Caco-2 (cell line): ENCODE data around the gene DDX31. TPM values are rescaled to one million over a fixed set of nuclear protein-coding genes. Genes with fewer than 3 reads are reported as not detected.

ENCODE experiments used
- BruUV-seq: library from RNA; stranded (reverse); fragments of 400-500 nt; replicated peaks from 2 replicates; lab custom pipeline; 2021; lab: Mats Ljungman, UMichigan
- CTCF ChIA-PET: fragments of 300-600 bp; sonication (Branson Sonifier 250); formaldehyde crosslinking; loops from one replicate; lab custom pipeline; 2022; ENCODE audit warnings: antibody characterized with exemption; lab: Charles Lee
- POLR2A ChIA-PET: fragments of 300-600 bp; sonication (Branson Sonifier 250); formaldehyde crosslinking; loops from one replicate; lab custom pipeline; 2022; ENCODE audit warnings: antibody characterized with exemption; lab: Charles Lee
- DNase-seq, 2 experiments: peaks; one replicate each; pipeline versions ENCODE4 v3.0.0 to v3.0.0-alpha.2; 2020 to 2022
- H3K27me3 ChIP-seq: replicated peaks from 2 replicates; pipeline ENCODE4 v1.6.0; 2011; ENCODE audit warnings: low read length; ENCODE audit not compliant: control insufficient read depth, insufficient read depth
- H3K36me3 ChIP-seq: 2 replicates; pipeline ENCODE4 v1.5.1; 2011; ENCODE audit warnings: low read length; ENCODE audit not compliant: control insufficient read depth, insufficient read depth
- H3K4me1 ChIP-seq: fragments of 250-450 bp; sonication (Bioruptor Pico); 2 replicates; pipeline ENCODE4 v1.5.1; 2020; ENCODE audit warnings: mild to moderate bottlenecking
- H3K4me3 ChIP-seq: 2 replicates; pipeline ENCODE4 v1.5.1; 2011; ENCODE audit warnings: low read depth, mild to moderate bottlenecking, control low read depth, low read length
- H3K9me3 ChIP-seq: fragments of 250-450 bp; sonication (Bioruptor Pico); 2 replicates; pipeline ENCODE4 v1.5.1; 2020; ENCODE audit warnings: mild to moderate bottlenecking, moderate library complexity
- H3K27ac Mint-ChIP-seq: one replicate; pipeline ENCODE4 v1.8.0; 2022; ENCODE audit warnings: mixed read lengths; ENCODE audit not compliant: unreplicated experiment
- H3K27me3 Mint-ChIP-seq: one replicate; pipeline ENCODE4 v1.8.0; 2022; ENCODE audit warnings: mixed read lengths; ENCODE audit not compliant: insufficient read depth, unreplicated experiment
- H3K36me3 Mint-ChIP-seq: one replicate; pipeline ENCODE4 v1.8.0; 2022; ENCODE audit warnings: mild to moderate bottlenecking, mixed read lengths; ENCODE audit not compliant: insufficient read depth, unreplicated experiment
- H3K4me1 Mint-ChIP-seq: one replicate; pipeline ENCODE4 v1.8.0; 2022; ENCODE audit warnings: low read depth, mixed read lengths; ENCODE audit not compliant: unreplicated experiment
- H3K4me3 Mint-ChIP-seq: one replicate; pipeline ENCODE4 v1.8.0; 2022; ENCODE audit warnings: mild to moderate bottlenecking, moderate library complexity, mixed read lengths; ENCODE audit not compliant: unreplicated experiment
- H3K9me3 Mint-ChIP-seq: one replicate; pipeline ENCODE4 v1.8.0; 2022; ENCODE audit warnings: mixed read lengths; ENCODE audit not compliant: unreplicated experiment
- intact Hi-C: fragments of 100-400 bp; cut with micrococcal nuclease; formaldehyde crosslinking; loops from one replicate; pipeline ENCODE4 v1.10.0; 2022; ENCODE audit not compliant: unreplicated experiment
- total RNA-seq: library from RNA; stranded (reverse); gene quantifications from 2 replicates; pipeline ENCODE4 v1.2.3, GENCODE V29; 2022
- TF ChIP-seq, protein P1 (sequence below), 2 experiments: fragments of 200-600 bp in 1 of 2; IDR thresholded peaks; 1 replicate in 1 of 2; 2 replicates in 1 of 2; pipeline versions ENCODE4 v1.5.1 to v1.8.0; 2011 to 2022; ENCODE audit warnings: antibody characterized with exemption in 1 of 2, control low read depth in 1 of 2, inconsistent platforms in 1 of 2, low read depth in 1 of 2, low read length in 1 of 2, mild to moderate bottlenecking in 1 of 2, moderate library complexity in 1 of 2; ENCODE audit not compliant: insufficient read depth in 1 of 2, severe bottlenecking in 1 of 2, unreplicated experiment in 1 of 2

Gene DDX31
- total RNA-seq, 1 experiment from 2014 or later, result 23.1 TPM

DNA sequence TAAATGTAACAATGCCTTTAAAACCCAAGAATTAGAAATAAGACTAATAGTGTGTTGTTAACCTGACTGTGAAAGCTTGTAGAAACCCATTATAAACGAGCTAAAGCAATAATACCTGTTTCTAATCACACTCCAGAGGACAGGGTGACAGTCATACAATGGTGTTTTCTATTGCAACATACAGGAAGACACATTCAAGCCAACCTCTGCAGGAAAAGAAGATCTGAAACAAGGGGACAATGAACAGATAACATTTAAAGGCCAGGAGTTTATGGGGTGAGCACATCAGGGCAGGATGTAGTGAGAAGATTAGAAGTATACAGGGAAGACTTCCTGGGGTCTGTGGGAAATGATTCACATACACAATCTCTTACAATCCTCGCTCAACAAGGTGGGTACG lies 73.6 kb downstream of the DDX31 start:
- H3K4me3 Mint-ChIP-seq, result no peak overlapping the region
- H3K27me3 ChIP-seq, result no peaks in the 10 kb centered on the region
- no peaks in the 10 kb centered on the region for H3K9me3 ChIP-seq
- peaks cover 26% of the 10 kb centered on the region for H3K36me3 Mint-ChIP-seq
- ChIA-PET POLR2A (no interaction called here), CTCF (no interaction called here)
- intact Hi-C loops, result no loop called here
- no peak overlapping the region for H3K27ac Mint-ChIP-seq
- no peaks in the 10 kb centered on the region for H3K27me3 Mint-ChIP-seq
- H3K4me1 ChIP-seq, result no peaks in the 10 kb centered on the region
- BruUV-seq, result no TSS peak
- H3K4me1 Mint-ChIP-seq, result no peaks in the 10 kb centered on the region
- no peak for DNase-seq
- no peaks in the 10 kb centered on the region for H3K36me3 ChIP-seq
- TF ChIP-seq, protein P1, sequence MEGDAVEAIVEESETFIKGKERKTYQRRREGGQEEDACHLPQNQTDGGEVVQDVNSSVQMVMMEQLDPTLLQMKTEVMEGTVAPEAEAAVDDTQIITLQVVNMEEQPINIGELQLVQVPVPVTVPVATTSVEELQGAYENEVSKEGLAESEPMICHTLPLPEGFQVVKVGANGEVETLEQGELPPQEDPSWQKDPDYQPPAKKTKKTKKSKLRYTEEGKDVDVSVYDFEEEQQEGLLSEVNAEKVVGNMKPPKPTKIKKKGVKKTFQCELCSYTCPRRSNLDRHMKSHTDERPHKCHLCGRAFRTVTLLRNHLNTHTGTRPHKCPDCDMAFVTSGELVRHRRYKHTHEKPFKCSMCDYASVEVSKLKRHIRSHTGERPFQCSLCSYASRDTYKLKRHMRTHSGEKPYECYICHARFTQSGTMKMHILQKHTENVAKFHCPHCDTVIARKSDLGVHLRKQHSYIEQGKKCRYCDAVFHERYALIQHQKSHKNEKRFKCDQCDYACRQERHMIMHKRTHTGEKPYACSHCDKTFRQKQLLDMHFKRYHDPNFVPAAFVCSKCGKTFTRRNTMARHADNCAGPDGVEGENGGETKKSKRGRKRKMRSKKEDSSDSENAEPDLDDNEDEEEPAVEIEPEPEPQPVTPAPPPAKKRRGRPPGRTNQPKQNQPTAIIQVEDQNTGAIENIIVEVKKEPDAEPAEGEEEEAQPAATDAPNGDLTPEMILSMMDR (IDR thresholded peaks at IDR 0.05; ENCODE audit: insufficient read depth in 1 of 2, low read depth in 1 of 2, low read length in 1 of 2, severe bottlenecking in 1 of 2, unreplicated experiment in 1 of 2), result no peak
- H3K9me3 Mint-ChIP-seq, result no peaks in the 10 kb centered on the region
- no peak overlapping the region for H3K4me3 ChIP-seq

DNA sequence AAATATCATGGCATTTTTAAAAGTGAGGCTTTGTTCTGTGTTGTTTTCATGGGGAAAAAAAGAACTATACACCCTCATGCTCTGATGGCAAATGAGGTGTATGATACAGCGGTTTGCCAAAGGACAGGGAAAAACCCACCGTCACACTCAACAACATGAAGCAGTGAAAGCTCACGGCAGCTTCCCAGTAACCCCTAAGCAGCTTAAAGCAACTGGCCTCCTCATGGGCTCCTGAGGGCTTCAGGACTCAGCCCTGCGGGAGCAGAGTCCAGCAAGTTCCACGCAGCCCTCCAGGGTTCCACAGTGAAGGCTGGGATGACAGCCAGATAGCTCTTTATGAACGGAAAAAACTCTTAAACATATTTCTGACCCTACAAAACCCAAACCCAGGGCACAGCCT lies 74.5 kb downstream of the DDX31 start:
- ChIA-PET CTCF (no interaction called here), POLR2A (no interaction called here)
- Histone ChIP-seq H3K9me3 (no peaks in the 10 kb centered on the region), H3K4me3 (no peak overlapping the region), H3K36me3 (no peaks in the 10 kb centered on the region), H3K4me1 (no peaks in the 10 kb centered on the region), H3K27me3 (no peaks in the 10 kb centered on the region)
- no peak overlapping the region for H3K4me3 Mint-ChIP-seq
- H3K27me3 Mint-ChIP-seq, result no peaks in the 10 kb centered on the region
- intact Hi-C loops, result no loop called here
- no peaks in the 10 kb centered on the region for H3K4me1 Mint-ChIP-seq
- no TSS peak for BruUV-seq
- no peak overlapping the region for H3K27ac Mint-ChIP-seq
- peaks cover 35% of the 10 kb centered on the region for H3K36me3 Mint-ChIP-seq
- TF ChIP-seq, protein P1 (IDR thresholded peaks at IDR 0.05; ENCODE audit: insufficient read depth in 1 of 2, low read depth in 1 of 2, low read length in 1 of 2, severe bottlenecking in 1 of 2, unreplicated experiment in 1 of 2), result no peak
- H3K9me3 Mint-ChIP-seq, result no peaks in the 10 kb centered on the region
- no peak for DNase-seq

DNA sequence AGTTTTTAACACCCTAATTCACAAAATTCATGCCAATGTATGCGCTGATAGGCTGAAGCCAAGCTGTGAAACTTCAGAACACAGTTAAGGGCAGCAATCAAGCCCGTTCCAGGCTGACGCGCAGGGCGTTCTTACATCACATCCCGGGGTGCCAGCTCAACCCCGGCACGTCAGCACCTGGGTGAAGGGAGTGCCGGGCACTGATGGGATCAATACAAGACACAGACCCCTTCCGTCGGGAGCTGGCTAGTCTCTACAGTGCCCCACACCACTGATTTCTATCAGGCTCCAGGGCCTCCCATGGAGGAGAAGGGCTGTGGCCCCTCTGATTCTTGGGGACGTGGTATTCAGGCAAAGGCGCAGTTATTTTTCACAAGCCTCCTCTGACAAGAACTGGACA lies 75.4 kb downstream of the DDX31 start:
- TF ChIP-seq, protein P1 (IDR thresholded peaks at IDR 0.05; ENCODE audit: insufficient read depth in 1 of 2, low read depth in 1 of 2, low read length in 1 of 2, severe bottlenecking in 1 of 2, unreplicated experiment in 1 of 2), result no peak
- Histone ChIP-seq H3K9me3 (no peaks in the 10 kb centered on the region), H3K4me3 (no peak overlapping the region), H3K36me3 (no peaks in the 10 kb centered on the region), H3K27me3 (no peaks in the 10 kb centered on the region), H3K4me1 (no peaks in the 10 kb centered on the region)
- no peak for DNase-seq
- no peak overlapping the region for H3K27ac Mint-ChIP-seq
- H3K36me3 Mint-ChIP-seq, result peaks cover 43% of the 10 kb centered on the region
- ChIA-PET POLR2A (no interaction called here), CTCF (no interaction called here)
- H3K4me3 Mint-ChIP-seq, result no peak overlapping the region
- H3K27me3 Mint-ChIP-seq, result no peaks in the 10 kb centered on the region
- no peaks in the 10 kb centered on the region for H3K4me1 Mint-ChIP-seq
- H3K9me3 Mint-ChIP-seq, result no peaks in the 10 kb centered on the region
- intact Hi-C loops, result no loop called here
- no TSS peak for BruUV-seq
